SK-N-SH treated with all-trans-retinoic acid at 6 μM for 48 hours (cell line): ENCODE results near the gene MAPK10.
A peak's percentile ranks its signal among the peaks of the same experiment; 100 is the strongest.
"Not testable (repeated sequence)": the region's sequence is repeated elsewhere in the genome, so short reads cannot be mapped to it uniquely, and the experiment has no call there.

Experiments
- ATAC-seq: fragments of 200-7000 bp; cut with Tn5 transposase; 3 replicates; pipeline ENCODE4 v1.9.1; 2020; ENCODE audit warnings: mild to moderate bottlenecking, moderate library complexity
- ARNTL ChIP-seq: fragments of 450-650 bp; formaldehyde crosslinking; IDR thresholded peaks from 2 replicates; pipeline ENCODE4 v1.5.0; 2020; ENCODE audit warnings: low read depth, mild to moderate bottlenecking, moderate library complexity, borderline replicate concordance
- BACH2 ChIP-seq: fragments of 250-450 bp; sonication (Bioruptor Pico); IDR thresholded peaks from 2 replicates; pipeline ENCODE4 v1.9.0; 2021; ENCODE audit warnings: mild to moderate bottlenecking, borderline replicate concordance
- CREB5 ChIP-seq: fragments of 250-450 bp; sonication (Bioruptor Pico); IDR thresholded peaks from 2 replicates; pipeline ENCODE4 v1.5.1; 2020; ENCODE audit warnings: low read depth, mild to moderate bottlenecking, moderate library complexity
- CSDC2 ChIP-seq: fragments of 250-450 bp; sonication (Bioruptor Pico); IDR thresholded peaks from 2 replicates; pipeline ENCODE4 v1.5.0; 2020; ENCODE audit warnings: mild to moderate bottlenecking, moderate library complexity
- ESRRG ChIP-seq: fragments of 250-450 bp; sonication (Bioruptor Pico); IDR thresholded peaks from 2 replicates; pipeline ENCODE4 v1.6.1; 2021; ENCODE audit warnings: mild to moderate bottlenecking
- GLIS3 ChIP-seq: fragments of 250-450 bp; sonication (Bioruptor Pico); IDR thresholded peaks from 2 replicates; pipeline ENCODE4 v1.5.0; 2020; ENCODE audit warnings: mild to moderate bottlenecking, moderate library complexity
- ISL1 ChIP-seq: fragments of 250-450 bp; sonication (Bioruptor Pico); IDR thresholded peaks from 2 replicates; pipeline ENCODE4 v2.1.2; 2022; ENCODE audit warnings: mild to moderate bottlenecking, moderate library complexity
- OSR1 ChIP-seq: fragments of 250-450 bp; sonication (Bioruptor Pico); IDR thresholded peaks from 2 replicates; pipeline ENCODE4 v1.8.0; 2022; ENCODE audit warnings: moderate library complexity, mild to moderate bottlenecking, inconsistent platforms
- PATZ1 ChIP-seq: fragments of 250-450 bp; sonication (Bioruptor Pico); IDR thresholded peaks from 2 replicates; pipeline ENCODE4 v1.8.0; 2020; ENCODE audit warnings: mild to moderate bottlenecking, moderate library complexity, borderline replicate concordance
- PPARA ChIP-seq: fragments of 250-450 bp; sonication (Bioruptor Pico); IDR thresholded peaks from 2 replicates; pipeline ENCODE4 v1.5.0; 2020; ENCODE audit warnings: mild to moderate bottlenecking, borderline replicate concordance
- RARB ChIP-seq: fragments of 250-450 bp; sonication (Bioruptor Pico); IDR thresholded peaks from 2 replicates; pipeline ENCODE4 v1.8.0; 2021; ENCODE audit warnings: mild to moderate bottlenecking, moderate library complexity
- SNAI2 ChIP-seq: fragments of 250-450 bp; sonication (Bioruptor Pico); IDR thresholded peaks from 2 replicates; pipeline ENCODE4 v1.5.0; 2020; ENCODE audit warnings: mild to moderate bottlenecking, moderate library complexity
- TCF4 ChIP-seq: fragments of 250-450 bp; sonication (Bioruptor Pico); IDR thresholded peaks from 2 replicates; pipeline ENCODE4 v1.8.0; 2021; ENCODE audit warnings: mild to moderate bottlenecking, moderate library complexity, borderline replicate concordance
- ZC3H10 ChIP-seq: fragments of 250-450 bp; sonication (Bioruptor Pico); IDR thresholded peaks from 2 replicates; pipeline ENCODE4 v1.5.1; 2021; ENCODE audit warnings: mild to moderate bottlenecking, moderate library complexity
- ZFP3 ChIP-seq: fragments of 250-450 bp; sonication (Bioruptor Pico); IDR thresholded peaks from 2 replicates; pipeline ENCODE4 v1.5.0; 2020; ENCODE audit warnings: mild to moderate bottlenecking, moderate library complexity
- ZFP30 ChIP-seq: fragments of 450-650 bp; formaldehyde crosslinking; IDR thresholded peaks from 2 replicates; pipeline ENCODE4 v1.5.0; 2022; ENCODE audit warnings: mild to moderate bottlenecking, moderate library complexity
- ZNF565 ChIP-seq: fragments of 450-650 bp; formaldehyde crosslinking; conservative IDR thresholded peaks from 2 replicates; pipeline ENCODE4 v1.5.0; 2020; ENCODE audit warnings: low read depth, mild to moderate bottlenecking, moderate library complexity
- ZNF70 ChIP-seq: fragments of 450-650 bp; formaldehyde crosslinking; IDR thresholded peaks from 2 replicates; pipeline ENCODE4 v1.5.0; 2020; ENCODE audit warnings: mild to moderate bottlenecking, moderate library complexity
- ZNF8 ChIP-seq: fragments of 450-650 bp; formaldehyde crosslinking; IDR thresholded peaks from 2 replicates; pipeline ENCODE4 v1.5.0; 2020; ENCODE audit warnings: mild to moderate bottlenecking, moderate library complexity
- TF ChIP-seq, protein P1 (sequence below): fragments of 250-450 bp; sonication (Bioruptor Pico); IDR thresholded peaks from 2 replicates; pipeline ENCODE4 v1.5.1; 2021; ENCODE audit warnings: mild to moderate bottlenecking, moderate library complexity
- TF ChIP-seq, protein P2 (sequence below): fragments of 250-450 bp; sonication (Bioruptor Pico); IDR thresholded peaks from 2 replicates; pipeline ENCODE4 v1.5.0; 2020; ENCODE audit warnings: mild to moderate bottlenecking, moderate library complexity

MAPK10 gene

DNA sequence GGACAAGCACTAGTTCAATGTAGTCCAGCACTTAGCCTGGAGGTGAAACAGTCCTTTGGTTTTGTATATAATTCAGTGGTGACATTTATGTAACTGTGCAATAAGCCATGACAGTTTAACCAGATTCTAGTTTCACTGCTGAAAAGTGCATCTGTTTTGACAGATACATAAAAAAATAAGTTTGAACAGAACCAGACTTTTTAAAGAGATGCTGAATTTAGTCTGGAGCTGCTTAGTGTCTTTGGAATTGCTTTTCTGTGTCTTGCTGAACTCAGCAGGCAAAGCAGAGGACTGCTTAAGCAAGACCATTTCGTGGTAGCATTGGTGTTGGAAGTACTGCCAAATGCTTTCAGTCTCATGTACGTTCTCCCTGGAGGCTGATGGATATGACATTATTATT is 393.5 kb downstream of the MAPK10 start:
- TF ChIP-seq PPARA (CRISPR knock-in tag) (no peak), CREB5 (no peak)
- TF ChIP-seq, all 23 proteins: peak for 0
- no peak for ATAC-seq

- TF ChIP-seq, protein P1, sequence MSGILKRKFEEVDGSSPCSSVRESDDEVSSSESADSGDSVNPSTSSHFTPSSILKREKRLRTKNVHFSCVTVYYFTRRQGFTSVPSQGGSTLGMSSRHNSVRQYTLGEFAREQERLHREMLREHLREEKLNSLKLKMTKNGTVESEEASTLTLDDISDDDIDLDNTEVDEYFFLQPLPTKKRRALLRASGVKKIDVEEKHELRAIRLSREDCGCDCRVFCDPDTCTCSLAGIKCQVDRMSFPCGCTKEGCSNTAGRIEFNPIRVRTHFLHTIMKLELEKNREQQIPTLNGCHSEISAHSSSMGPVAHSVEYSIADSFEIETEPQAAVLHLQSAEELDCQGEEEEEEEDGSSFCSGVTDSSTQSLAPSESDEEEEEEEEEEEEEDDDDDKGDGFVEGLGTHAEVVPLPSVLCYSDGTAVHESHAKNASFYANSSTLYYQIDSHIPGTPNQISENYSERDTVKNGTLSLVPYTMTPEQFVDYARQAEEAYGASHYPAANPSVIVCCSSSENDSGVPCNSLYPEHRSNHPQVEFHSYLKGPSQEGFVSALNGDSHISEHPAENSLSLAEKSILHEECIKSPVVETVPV (CRISPR knock-in tag), result no peak
- TF ChIP-seq ESRRG (no peak), TCF4 (CRISPR knock-in tag) (no peak), ZFP30 (CRISPR knock-in tag) (no peak), ARNTL (CRISPR knock-in tag) (no peak), BACH2 (CRISPR knock-in tag) (no peak), RARB (CRISPR knock-in tag) (no peak), PPARA (CRISPR knock-in tag) (no peak), PATZ1 (no peak), GLIS3 (CRISPR knock-in tag) (no peak)
- TF ChIP-seq, protein P2, sequence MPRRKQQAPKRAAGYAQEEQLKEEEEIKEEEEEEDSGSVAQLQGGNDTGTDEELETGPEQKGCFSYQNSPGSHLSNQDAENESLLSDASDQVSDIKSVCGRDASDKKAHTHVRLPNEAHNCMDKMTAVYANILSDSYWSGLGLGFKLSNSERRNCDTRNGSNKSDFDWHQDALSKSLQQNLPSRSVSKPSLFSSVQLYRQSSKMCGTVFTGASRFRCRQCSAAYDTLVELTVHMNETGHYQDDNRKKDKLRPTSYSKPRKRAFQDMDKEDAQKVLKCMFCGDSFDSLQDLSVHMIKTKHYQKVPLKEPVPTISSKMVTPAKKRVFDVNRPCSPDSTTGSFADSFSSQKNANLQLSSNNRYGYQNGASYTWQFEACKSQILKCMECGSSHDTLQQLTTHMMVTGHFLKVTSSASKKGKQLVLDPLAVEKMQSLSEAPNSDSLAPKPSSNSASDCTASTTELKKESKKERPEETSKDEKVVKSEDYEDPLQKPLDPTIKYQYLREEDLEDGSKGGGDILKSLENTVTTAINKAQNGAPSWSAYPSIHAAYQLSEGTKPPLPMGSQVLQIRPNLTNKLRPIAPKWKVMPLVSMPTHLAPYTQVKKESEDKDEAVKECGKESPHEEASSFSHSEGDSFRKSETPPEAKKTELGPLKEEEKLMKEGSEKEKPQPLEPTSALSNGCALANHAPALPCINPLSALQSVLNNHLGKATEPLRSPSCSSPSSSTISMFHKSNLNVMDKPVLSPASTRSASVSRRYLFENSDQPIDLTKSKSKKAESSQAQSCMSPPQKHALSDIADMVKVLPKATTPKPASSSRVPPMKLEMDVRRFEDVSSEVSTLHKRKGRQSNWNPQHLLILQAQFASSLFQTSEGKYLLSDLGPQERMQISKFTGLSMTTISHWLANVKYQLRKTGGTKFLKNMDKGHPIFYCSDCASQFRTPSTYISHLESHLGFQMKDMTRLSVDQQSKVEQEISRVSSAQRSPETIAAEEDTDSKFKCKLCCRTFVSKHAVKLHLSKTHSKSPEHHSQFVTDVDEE, result no peak
- no peak for ATAC-seq
Measured at GRCh38 chr4:85965529-85965928, 394.3 kb downstream of the MAPK10 start.

- not testable (repeated sequence) for ATAC-seq
Measured at GRCh38 chr4:85965017-85965416, 394.8 kb downstream of the MAPK10 start.

GRCh38 chr4:85964298-85964697 is 395.6 kb downstream of the MAPK10 start:
- ATAC-seq, result peak; percentile 72
- TF ChIP-seq PPARA (CRISPR knock-in tag), result no peak
- no peak for TF ChIP-seq ZNF8
- TF ChIP-seq ESRRG, result no peak
- no peak for TF ChIP-seq CSDC2 (CRISPR knock-in tag)
- no peak for TF ChIP-seq ZNF565
- no peak for TF ChIP-seq ISL1
- no peak for TF ChIP-seq ZFP3
- no peak for TF ChIP-seq ZC3H10
- TF ChIP-seq RARB (CRISPR knock-in tag), result no peak
- TF ChIP-seq ZFP30 (CRISPR knock-in tag), result no peak
- no peak for TF ChIP-seq SNAI2
- no peak for TF ChIP-seq TCF4 (CRISPR knock-in tag)
- TF ChIP-seq, protein P1 (CRISPR knock-in tag), result no peak
- TF ChIP-seq BACH2 (CRISPR knock-in tag), result no peak
- no peak for TF ChIP-seq OSR1 (CRISPR knock-in tag)
- no peak for TF ChIP-seq ZNF70 (CRISPR knock-in tag)
